Activated T-helper 1 cell treated with Interleukin-2 at 50 U/mL for 16 hours (primary cell): ENCODE results near the gene CLCNKA.
"Not testable (repeated sequence)": the region's sequence is repeated elsewhere in the genome, so short reads cannot be mapped to it uniquely, and the experiment has no call there.

ENCODE experiments used
- DNase-seq: peaks from one replicate; pipeline ENCODE4 v3.0.0-alpha.2; 2020; ENCODE audit warnings: low read depth

Gene CLCNKA

GRCh38 chr1:16042096-16042495, 20.3 kb downstream of the CLCNKA start:
- DNase-seq = no peak

GRCh38 chr1:16042654-16043053, 20.8 kb downstream of the CLCNKA start:
- not testable (repeated sequence) for DNase-seq

GRCh38 chr1:16043521-16043920, 21.7 kb downstream of the CLCNKA start, which contains the start of gene CLCNKB:
Gene CLCNKB, plus strand, starts transcription at chr1:16043782. Its CDS starts 711 bp downstream, at chr1:16044493.
- DNase-seq = no peak

GRCh38 chr1:16043950-16044349, 22.1 kb downstream of the CLCNKA start:
- no peak for DNase-seq

GRCh38 chr1:16046842-16047241, 25.0 kb downstream of the CLCNKA start:
- no peak for DNase-seq

DNA sequence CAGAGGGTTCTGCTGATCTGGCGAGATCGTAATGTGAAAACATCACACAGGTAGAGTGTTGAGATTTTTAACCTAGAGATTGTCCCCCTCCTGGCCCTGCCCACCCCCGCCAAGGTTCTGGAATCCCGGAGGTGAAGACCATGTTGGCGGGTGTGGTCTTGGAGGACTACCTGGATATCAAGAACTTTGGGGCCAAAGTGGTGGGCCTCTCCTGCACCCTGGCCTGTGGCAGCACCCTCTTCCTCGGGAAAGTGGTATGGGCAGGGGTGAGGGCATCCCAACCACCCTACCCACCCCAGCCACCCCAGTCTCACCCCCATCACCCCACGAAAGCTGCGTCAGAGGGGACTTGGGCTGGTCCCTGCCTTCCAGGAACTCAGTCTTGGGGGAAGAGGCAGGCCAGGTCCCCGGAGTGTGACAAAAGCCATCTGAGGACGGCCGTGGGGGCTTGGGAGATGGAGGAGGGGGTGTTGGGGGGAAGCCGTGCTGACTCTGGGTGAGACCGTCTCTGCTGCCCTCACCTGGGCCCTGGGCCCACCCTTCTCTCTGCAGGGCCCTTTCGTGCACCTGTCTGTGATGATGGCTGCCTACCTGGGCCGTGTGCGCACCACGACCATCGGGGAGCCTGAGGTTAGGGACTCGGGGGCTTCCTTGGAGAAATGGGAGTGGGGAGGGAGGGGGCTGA, 26.1 kb downstream of the CLCNKA start:
- DNase-seq = no peak

DNA sequence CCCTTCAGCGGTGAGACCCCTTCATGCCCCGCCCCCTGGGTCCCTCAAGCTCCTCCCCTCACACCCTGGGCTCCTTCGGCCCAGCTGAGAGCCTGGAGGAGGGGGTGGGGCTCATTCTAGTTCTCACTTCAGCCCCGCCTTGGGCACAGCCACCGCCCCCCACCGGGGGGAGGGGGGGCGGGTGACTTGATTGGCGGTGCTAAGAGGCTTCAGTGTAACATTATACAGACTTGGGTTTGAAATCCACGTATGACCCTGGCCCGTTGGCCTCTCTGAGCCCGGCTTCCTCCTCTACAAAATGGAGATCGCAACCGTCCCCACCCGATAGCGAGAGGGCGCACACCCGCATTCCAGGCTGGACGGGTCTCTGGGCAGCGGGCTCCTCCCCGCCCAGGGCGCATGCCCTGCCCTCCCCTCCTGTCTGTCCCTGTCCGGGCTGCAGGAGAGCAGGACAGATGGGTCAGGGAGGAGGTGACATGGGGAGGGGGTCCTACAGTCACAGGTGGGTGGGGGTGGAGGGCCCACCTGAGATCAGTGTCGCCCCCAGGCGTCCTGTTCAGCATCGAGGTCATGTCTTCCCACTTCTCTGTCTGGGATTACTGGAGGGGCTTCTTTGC, 26.8 kb downstream of the CLCNKA start:
- no peak for DNase-seq

GRCh38 chr1:16050328-16050727, 28.5 kb downstream of the CLCNKA start:
- no peak for DNase-seq

GRCh38 chr1:16051039-16051438, 29.2 kb downstream of the CLCNKA start:
- DNase-seq = no peak

DNA sequence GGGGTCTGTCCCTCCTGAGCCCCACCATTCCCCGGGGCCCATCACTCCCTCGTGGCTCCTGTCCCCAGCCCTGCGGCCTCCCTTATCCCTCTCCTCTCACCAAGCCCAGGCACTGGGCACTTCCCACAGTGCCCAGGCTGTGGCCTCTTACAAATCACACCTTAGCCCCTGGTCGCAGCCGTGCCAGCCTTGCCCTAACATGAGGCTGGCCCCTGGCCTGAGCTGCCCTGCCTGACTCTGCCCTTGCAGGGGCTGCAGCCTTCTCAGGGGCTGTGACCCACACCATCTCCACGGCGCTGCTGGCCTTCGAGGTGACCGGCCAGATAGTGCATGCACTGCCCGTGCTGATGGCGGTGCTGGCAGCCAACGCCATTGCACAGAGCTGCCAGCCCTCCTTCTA, 30.1 kb downstream of the CLCNKA start:
- not testable (repeated sequence) for DNase-seq

DNA sequence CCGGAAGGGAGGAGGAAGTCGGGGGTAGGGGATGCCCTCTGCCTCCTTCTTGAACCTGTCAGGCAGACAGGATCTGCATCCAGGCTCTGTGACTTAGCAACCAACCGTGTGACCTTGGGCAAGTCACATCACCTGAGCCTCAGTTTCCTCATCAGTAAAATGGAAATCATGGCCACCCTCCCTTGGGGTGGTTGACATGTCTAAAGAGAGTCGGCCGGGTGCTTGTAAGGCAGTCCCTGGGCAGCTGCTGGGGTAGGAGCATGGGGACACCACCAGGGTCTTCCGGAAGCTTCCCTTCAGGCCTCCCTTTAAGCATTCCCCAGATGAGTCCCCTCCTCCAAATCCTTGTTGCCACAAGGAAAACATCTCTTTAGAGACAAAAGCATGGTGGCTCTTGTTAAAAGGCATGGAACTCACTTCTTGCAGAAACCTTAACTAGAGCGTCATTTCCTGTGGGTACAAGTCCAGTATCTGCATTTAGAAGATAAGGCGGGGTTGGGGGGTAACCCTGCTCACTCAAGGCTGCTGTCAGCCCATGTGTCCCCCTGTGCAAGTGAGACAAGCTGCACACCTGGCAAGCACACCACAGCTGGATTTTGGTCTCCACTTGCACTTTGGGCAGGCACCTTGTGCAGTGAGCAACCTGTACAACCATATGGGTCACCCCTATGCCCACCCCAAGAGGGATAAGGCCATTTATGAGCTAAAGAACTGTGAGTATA, 32.1 kb downstream of the CLCNKA start:
- no peak for DNase-seq

DNA sequence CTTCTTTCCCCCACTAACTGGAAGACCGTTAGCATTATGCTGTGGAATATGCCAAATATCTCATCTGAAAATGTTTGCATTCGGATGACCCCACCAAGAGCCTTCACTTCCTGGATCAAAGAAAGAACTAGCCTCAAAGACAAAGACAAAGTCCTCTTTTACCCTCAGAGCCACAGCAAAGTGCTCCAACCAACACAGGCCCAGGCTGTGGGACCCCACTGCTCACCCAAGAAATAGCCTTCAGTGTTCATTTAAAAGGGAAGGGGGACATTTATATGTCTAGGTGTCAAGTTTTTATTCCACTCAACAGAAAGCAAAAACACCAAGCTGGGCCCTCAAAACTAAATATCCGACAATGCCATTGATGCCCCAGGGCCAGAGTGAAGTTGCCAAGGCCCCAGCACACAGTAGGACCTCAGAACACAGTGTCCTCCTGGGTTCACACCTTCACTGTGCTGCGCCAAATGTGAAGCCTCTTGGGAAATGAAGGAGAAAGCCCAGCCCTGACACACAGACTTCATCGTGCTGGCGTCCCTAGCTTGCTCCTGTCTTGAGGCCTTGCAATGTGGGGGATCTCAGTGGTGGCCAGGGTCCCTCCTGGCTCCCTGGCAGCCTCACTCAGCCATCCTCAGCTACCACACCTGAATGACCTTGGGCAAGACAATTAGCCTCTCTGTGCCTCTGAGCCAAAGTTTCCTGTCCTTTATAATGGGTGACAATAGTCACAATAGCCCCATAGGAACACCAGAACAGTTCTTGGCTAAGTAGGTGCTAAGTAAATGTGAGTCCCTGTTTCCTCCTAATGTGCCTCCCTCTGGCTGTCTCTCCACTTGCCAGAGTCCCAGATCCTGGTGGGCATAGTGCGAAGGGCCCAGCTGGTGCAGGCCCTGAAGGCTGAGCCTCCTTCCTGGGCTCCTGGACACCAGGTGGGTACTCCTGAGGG, 33.0 kb downstream of the CLCNKA start:
- no peak for DNase-seq

GRCh38 chr1:16055613-16056520, 34.0 kb downstream of the CLCNKA start:
- DNase-seq = peak; percentile 63

- not testable (repeated sequence) for DNase-seq
Measured at GRCh38 chr1:16056521-16056912, 34.7 kb downstream of the CLCNKA start.

DNA sequence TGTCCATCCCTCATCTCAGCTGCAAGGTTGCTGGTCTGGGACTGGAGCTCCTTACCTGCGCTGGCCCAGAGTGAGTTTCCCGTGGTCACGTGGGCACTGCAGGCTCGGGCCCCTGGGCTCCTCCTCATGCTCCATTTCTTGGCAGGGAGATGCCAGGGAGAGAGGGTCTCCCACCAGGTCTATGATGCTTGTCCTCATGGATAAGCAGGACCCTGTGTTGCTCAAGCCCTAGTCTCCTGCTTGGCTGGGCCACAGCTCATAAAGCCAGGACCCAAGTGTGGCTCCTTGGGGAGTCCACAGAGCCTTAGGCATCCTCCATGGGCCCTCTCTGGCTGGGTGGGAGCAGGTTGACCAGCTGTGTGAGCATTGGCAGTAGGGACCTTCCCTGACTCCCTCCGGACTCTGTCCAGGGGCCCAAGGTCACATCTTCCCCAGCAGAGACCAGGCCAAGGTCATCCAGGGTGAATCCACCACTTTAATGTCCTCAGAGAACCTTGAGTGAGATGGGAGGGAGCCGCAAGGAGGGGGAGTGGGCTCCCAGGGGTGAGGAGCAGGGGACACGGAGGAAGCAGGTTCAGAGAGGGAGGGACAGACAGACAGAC, 35.6 kb downstream of the CLCNKA start:
- not testable (repeated sequence) for DNase-seq

GRCh38 chr1:16058394-16059120, 36.7 kb downstream of the CLCNKA start:
- not testable (repeated sequence) for DNase-seq

DNA sequence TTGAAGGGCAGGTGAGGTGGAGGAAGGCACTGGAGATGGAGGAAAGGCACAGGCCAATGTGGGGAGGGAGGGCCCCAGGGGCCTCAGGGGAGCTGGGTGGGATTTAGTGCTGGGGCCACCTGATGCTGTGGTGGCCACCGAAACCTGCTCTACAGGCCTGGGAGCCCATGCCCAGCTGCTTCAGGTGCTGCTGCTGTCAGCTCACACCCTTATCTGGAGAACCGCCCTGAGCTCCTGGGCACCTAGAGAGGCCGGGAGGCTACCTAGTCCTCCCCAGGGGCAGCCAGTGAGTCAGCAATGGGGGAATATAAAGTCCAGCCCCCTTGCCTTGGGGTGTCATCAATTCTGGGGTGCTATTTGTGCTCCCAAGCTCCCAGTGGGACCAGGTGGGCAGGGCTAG, 39.4 kb downstream of the CLCNKA start:
- DNase-seq = no peak

- DNase-seq = not testable (repeated sequence)
Measured at GRCh38 chr1:16061989-16062686, 40.3 kb downstream of the CLCNKA start.

DNA sequence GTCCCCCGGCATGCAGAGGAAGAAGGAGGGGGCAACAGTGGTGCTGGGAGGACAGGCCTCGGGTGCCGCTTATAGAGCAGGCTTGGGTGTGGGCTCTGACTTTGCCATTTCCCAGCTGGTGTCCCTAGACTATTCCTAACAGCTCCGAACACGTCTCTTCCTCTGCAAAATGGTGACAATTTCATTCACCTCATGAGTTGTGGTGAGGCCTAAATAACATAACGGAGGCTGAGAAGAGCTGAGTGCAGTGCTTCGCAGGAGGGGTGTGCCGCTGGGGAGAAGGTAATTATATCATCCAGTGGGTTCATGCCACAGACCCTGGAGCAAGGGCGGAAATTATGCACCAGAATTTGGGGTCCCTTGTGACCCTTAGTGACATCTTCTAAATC, 40.8 kb downstream of the CLCNKA start:
- not testable (repeated sequence) for DNase-seq
